HG03565 (cell line): Measurements from ENCODE around the gene HDAC9.

Source experiments
- ATAC-seq: cut with Tn5 transposase; IDR thresholded peaks from one replicate; pipeline ENCODE4 v1.9.1; 2021; ENCODE audit warnings: mild to moderate bottlenecking, moderate library complexity; ENCODE audit not compliant: unreplicated experiment

HDAC9 gene

GRCh38 chr7:18494406-18494805, 1.1 kb upstream of the HDAC9 start:
- no peak for ATAC-seq

- ATAC-seq = peak; percentile 39
Measured at GRCh38 chr7:18494821-18495408, 634 bp upstream of the HDAC9 start.

GRCh38 chr7:18496341-18496700, 772 bp downstream of the HDAC9 start:
- no peak for ATAC-seq

GRCh38 chr7:18497082-18497481, 1.5 kb downstream of the HDAC9 start:
- ATAC-seq = no peak

GRCh38 chr7:18497800-18498199, 2.3 kb downstream of the HDAC9 start:
- ATAC-seq = no peak

- ATAC-seq = no peak
Measured at GRCh38 chr7:18498341-18498740, 2.8 kb downstream of the HDAC9 start.

- no peak for ATAC-seq
Measured at GRCh38 chr7:18499407-18500177, 4.0 kb downstream of the HDAC9 start.

- no peak for ATAC-seq
Measured at GRCh38 chr7:18503126-18503866, 7.7 kb downstream of the HDAC9 start.

GRCh38 chr7:18504965-18505364, 9.4 kb downstream of the HDAC9 start:
- ATAC-seq = no peak

GRCh38 chr7:18505870-18506460, 10.4 kb downstream of the HDAC9 start:
- peak; percentile 50 for ATAC-seq

GRCh38 chr7:18508443-18509427, 13.2 kb downstream of the HDAC9 start:
- ATAC-seq = peak; percentile 72

GRCh38 chr7:18509481-18509880, 13.9 kb downstream of the HDAC9 start:
- ATAC-seq = no peak

GRCh38 chr7:18511351-18512140, 16.0 kb downstream of the HDAC9 start:
- no peak for ATAC-seq

- ATAC-seq = no peak
Measured at GRCh38 chr7:18513343-18513742, 17.8 kb downstream of the HDAC9 start.

- ATAC-seq = no peak
Measured at GRCh38 chr7:18515067-18515466, 19.5 kb downstream of the HDAC9 start.

GRCh38 chr7:18517646-18518045, 22.1 kb downstream of the HDAC9 start:
- no peak for ATAC-seq

GRCh38 chr7:18518555-18518954, 23.0 kb downstream of the HDAC9 start:
- ATAC-seq = no peak

GRCh38 chr7:18520450-18521235, 25.1 kb downstream of the HDAC9 start:
- ATAC-seq = peak; percentile 54

GRCh38 chr7:18521236-18521589, 25.7 kb downstream of the HDAC9 start:
- ATAC-seq = no peak
